ENCODE data around the gene PLXDC1.
"Not testable (repeated sequence)": the region's sequence is repeated elsewhere in the genome, so short reads cannot be mapped to it uniquely, and the experiment has no call there.

Gene PLXDC1

DNA sequence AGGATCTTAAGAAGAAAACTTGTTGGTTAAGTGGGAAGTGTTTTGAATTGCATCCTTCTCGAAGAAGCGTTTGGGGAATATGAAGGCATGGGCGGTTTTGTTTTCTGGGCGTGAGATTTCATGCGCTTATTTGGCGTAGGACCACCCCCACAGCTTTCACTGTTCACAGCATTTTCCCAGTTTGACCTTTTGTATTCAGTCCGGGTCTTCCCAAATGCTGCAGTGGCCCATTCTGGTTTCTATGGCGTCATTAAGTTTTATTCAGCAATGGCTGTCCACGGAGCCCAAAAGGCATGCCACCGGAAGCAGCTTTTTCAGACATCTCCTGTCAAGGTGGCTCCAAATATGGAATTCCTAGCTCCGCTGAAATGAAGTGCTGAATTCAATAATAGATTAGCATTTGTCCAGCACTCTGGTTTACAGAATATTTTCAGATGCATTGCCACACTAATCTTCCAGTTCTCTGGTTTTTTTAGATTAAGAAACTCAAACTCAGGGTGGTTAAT is 93.7 kb downstream of the PLXDC1 start:
- DNase-seq: no peak

DNA sequence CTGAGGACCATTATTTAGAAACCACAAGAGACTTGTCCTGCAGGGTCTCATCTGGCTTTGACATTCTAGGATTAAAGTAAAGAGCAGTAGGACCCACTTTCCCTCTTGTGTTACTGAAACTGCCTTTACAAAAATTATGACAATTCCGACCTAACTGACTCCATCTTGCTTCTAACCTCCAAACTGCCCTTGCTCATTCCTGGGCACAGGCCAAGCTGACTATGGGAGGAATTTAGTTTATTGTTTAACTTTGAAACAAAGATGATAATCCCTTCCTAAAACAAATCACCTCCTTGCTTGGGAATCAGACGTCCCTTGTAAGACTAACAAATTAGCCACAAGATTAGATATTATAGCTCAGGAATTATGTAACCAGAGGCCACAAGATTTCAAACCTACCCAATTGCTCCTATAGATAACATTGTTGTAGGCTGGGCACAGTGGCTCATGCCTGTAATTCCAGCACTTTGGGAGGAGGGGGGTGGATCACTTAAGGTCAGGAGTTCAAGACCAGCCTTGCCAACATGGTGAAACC is 97.3 kb downstream of the PLXDC1 start:
- DNase-seq: no peak

DNA sequence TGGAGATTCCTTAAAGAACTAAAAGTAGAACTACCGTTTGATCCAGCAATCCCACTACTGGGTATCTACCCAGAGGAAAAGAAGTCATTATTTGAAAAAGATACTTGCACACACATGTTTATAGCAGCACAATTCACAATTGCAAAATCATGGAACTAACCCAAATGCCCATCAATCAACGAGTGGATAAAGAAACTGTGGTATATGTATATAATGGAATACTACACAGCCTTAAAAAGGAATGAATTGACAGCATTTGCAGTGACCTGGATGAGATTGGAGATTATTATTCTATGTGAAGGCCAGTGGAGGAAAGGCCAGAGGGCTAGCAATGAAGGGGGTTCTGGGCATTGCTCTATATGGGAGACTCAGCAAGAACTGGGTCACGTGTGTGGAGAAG is 99.0 kb downstream of the PLXDC1 start:
- DNase-seq: not testable (repeated sequence)

DNA sequence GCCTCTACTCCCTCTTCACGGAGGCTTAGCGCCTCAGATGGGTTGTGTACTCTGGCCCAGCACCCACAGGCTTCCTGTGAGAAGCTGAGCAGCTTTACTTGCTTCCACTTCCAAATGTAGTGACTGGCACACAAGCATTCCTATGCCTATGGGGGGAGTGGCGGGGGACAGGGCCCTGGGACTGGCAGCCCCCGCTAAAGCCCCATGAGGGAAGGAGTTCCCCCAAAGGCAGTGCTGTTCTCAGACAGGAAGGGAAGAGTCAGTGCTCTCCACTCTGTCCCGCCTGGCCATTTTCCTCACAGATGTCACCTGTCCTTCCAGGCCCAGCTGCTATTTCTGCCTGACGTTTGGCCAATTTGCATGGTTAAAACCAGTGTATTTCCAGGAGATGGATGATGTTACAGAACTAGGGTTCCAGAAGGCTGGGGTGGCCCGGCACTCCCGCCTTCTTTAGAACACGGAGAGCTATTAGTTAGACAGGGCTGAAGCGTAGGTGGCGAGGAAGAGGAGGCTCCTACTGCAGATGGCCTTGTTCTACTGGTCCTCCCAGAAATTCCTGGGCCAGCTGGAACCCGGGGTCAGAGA is 100.3 kb downstream of the PLXDC1 start:
- no peak for DNase-seq

DNA sequence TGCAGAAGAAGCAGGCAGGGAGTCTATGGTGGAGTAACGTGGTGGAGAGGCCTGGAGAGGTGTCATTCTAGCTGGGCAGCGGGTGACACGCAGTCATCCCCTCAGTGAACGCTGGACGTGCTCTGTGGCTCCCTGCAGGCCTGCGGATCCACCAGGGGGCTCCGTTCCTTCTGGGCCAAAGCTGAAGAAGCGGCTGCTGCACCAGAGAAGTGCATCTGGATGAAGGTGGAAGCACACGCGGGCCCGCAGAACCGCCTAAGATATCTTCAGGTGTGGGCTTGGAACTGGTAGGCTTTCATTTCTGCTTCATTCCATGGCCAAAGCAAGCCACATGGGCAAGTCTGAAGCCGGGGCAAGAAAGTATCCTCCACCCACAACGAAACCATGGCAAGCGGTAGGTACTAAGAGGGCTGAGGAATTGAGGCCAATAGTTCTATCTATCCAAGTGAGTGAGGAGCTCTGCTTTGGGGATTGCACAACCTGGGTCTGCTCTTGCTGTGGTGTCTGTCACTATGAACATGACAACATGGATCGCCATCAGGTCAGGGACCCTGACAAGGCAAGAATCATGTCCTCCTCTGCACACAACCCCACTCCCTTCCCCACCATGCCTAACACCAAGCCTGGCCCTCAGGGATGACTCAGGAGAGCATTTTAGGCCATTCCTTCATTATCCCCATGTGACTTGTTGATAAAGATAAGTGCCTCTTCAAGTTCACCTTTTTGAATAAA is 105.3 kb downstream of the PLXDC1 start:
- no peak for DNase-seq

DNA sequence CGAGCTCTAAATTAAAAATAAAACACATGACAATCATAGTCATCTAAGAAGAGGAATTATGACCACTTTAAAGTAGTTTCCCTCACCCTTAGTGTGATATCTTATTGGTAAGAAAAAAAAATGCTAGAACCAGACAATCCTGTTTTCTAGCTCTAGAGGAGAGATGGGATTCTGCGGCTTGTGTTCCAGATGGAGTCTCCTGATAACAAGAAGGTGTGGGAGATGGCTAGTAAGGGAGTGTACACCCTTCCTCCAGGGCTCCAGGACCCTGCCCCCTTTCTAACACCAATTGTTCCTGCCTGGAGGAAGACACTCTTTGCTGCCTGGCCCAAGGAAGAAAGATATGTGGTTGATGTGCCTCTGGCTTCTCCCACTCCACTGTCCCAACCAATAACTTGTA is 115.4 kb downstream of the PLXDC1 start:
- no peak for DNase-seq

DNA sequence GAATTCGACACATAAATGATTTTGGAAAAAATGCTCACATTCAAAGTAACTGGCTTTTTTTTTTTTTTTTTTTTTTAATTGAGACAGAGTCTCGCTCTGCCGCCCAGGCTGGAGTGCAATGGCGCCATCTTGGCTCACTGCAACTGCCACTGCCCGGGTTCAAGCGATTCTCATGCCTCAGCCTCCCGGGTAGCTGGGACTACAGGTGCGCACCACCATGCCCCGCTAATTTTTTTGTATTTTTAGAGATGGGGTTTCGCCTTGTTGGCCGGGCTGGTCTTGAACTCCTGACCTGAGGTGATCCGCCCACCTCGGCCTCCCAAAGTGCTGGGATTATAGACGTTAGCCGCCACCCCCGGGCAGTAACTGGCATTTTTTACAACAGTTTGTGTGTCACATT is 115.9 kb downstream of the PLXDC1 start:
- DNase-seq: not testable (repeated sequence)

DNA sequence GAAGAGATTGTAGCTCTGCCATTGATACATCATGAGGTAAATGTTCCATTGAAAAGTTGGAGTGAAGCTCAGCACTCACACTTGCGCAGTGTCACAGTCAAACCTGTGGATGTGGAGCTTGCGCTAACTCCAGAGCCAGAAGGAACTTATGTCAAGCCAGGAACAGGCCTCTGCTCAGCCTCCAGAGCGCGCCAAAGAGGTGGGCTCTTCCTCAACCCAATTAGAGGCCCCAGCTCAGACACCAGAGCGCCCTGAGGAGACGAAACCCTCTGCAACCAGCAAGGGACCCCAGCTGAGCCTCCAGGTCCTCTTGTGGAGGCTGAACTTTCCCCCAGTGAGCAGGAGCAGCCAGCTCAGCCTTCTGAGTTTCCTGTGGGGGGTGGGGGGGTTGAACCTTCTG is 122.7 kb downstream of the PLXDC1 start:
- DNase-seq: no peak

DNA sequence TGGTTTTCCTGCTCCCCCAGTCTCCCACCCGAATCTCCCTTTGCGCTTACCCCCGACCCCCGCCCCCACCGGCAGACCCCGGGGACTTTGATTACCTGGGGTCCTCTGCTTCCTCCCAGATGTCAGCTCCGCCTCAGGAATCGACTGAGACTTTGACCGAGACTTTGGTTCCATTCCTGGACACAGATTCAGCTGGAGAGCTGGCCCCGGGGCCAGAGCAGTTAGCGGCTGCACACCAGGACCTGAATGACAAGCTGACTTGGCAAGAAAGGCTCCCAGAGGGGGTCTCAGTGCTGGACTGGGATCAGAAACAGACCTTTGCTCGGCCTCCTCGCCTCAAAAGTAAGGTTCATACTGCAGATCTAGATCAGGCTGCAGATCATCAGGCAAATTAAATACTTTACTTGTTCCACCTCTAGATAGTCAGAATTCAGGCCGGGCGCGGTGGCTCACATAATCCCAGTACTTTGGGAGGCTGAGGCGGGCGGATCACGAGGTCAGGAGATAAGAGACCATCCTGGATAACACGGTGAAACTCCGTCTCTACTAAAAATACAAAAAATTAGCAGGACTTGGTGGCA is 123.9 kb downstream of the PLXDC1 start:
- no peak for DNase-seq

DNA sequence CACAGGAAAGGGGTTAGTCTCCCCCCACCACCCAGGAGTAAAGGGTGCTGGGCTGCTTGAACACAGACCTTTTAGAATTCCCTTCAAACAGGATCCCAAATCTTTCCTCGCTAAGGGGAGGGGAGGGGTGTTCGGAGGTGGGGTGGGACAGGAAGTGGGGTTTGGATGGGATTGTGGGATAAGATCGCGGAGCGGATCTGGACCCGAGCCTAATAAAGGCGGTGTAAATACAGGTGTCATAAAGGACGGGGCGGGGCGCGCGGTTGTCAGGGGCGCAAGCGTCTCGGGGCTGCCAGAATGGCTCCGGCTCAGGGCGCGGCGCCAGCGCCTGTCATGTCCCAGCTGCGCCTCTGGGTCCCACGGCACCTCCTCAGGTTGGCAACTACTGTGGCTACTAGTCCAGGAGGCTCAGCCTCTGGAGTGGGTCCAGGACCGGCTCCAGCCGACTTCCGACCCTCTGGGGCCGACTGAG is 124.4 kb downstream of the PLXDC1 start:
- peak; percentile 25 for DNase-seq

DNA sequence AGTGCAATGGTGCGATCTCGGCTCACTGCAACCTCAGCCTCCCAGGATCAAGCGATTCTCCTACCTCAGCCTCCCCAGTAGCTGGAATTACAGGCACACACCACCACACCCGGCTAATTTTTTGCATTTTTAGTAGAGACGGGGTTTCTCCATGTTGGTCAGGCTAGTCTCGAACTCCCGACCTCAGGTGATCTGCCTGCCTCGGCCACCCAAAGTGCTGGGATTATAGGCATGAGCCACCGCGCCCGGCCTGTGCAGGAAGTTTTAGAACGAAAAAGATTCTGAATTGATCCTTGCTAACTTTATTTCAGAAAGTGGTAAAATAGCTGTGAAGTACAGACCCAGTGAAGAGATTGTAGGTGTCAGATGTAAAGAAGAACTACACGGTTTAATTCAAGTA is 125.1 kb downstream of the PLXDC1 start:
- DNase-seq: not testable (repeated sequence)

DNA sequence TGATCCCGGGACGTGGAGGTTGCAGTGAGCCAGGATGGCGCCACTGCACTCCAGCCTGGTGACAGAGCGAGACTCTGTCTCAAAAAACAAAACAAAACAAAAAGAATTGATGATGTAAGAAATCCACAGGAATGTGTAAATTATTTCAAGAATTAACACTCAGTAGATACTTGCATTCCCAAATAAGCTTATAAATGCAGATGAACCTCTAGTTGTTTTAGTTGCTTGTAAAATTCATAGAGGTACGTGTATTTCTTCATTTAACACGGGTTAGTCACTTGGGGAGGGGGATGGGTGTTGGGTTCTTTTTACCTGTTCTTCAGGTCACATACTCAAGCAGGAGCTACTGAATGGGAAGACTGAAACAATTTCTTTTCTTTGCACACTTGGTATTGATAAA is 128.5 kb downstream of the PLXDC1 start:
- DNase-seq: no peak

DNA sequence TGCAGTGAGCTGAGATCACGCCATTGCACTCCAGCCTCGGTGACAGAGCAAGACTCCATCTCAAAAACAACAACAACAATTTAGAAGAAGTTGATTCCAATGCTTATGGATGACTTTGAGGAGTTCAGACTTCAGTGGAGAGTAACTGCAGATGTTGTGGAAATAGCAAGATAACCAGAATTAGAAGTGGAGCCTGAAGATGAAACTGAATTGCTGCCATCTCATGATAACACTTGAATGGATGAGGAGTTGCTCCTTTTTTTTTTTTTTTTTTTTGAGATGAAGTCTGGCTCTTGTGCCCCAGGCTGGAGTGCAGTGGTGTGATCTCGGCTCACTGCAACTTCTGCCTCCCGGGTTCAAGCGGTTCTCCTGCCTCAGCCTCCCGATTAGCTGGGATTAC is 131.4 kb downstream of the PLXDC1 start:
- DNase-seq: not testable (repeated sequence)

DNA sequence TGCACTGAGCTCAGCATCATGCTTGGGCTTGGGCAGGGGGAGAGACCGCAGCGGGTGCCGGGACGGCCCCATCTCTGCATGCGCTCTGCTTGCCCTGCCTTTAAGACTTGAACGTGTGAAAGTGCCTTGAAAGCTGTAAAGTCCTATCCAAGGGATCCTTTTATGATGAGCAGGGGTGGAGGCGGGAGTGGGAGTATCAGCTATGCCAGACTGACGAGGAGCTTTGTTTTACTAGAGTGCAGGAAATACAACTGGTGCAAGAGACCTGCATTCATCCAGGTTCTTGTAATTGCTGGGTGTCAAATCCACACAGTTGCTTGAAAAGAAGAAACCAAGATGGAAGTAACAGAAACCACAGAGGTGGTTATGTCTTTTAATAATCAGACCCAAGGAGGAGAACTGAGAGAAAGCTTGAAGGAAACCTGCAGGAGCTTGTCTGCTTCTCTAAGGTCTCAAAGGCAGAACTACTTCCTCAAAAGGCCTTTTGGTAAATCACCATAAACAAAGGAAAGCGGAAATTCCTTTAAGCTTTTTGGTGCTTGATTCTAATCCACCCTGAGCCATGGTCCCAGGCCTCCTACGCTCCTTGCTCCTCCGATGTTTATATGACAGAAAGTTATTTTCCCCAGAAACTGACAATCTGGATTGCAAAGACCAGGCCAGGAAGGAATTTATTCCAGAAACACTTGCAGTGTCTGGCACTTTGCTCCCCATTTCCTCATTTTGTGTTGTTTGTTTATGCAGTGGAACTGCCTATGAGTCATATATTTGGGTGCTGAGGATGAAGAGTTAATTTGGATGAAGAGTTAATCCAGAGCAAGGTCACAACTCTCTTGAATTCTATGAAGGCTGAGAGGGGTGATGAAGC is 132.9 kb downstream of the PLXDC1 start:
- no peak for DNase-seq

DNA sequence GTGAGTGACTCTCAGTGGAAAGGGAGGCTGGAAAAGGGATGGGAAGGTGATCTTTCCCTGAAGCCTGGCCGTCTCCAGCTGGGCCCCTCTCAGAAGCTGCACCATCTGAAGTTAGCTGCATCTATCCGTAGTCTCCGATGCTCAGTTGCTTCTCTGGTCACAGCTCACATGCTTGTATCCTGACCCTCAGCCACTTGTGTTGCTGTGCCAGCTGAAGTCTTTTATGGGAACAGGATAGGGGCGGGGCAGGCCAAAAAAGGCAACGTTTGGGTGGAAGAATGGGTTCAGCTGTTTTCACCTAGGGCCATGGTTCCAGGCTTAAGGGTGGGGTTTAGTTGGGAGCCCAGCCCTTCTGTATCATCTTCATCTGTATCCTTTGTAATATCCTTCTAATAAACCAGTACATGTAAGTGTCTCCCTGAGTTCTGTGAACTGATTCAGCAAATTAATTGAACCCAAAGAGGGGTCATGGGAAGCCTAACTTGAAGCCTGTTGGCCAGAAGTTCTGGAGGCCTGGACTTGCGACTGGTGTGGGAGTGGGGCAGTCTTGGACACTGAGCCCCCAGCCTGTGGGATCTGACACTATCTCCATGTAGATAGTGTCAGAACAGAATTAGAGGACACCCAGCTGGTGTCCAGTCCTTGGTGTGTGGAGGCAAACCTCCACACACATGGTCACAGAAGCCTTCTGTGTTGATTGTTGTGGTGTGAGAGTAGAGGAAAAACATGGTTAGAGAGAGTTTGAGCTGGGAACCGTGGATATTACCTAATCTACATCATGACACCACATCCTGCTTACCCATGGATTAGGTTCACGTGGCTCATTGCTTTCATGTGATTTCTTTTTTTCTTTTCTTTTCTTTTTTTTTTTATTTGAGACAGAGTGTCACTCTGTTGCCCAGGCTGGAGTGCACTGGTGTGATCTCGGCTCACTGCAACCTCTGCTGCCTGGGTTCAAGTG is 135.0 kb downstream of the PLXDC1 start:
- DNase-seq: no peak

DNA sequence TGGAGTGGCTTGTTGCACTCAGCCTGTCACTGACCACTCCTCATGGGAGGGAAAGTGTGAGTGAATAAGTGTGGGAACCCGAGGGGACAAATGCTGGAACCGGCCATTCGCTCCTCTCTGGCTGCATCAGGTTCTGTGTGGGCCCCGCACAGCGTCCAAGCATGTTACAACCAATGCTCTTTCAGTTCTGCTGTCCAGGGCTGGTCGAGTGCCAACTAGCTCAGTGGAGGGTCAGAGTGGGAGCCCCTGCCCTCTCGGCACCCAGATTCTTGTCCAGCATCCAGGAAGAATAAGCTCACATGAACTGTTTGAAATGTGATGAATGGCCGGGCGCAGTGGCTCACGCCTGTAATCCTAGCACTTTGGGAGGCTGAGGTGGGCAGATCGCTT is 135.9 kb downstream of the PLXDC1 start:
- no peak for DNase-seq

DNA sequence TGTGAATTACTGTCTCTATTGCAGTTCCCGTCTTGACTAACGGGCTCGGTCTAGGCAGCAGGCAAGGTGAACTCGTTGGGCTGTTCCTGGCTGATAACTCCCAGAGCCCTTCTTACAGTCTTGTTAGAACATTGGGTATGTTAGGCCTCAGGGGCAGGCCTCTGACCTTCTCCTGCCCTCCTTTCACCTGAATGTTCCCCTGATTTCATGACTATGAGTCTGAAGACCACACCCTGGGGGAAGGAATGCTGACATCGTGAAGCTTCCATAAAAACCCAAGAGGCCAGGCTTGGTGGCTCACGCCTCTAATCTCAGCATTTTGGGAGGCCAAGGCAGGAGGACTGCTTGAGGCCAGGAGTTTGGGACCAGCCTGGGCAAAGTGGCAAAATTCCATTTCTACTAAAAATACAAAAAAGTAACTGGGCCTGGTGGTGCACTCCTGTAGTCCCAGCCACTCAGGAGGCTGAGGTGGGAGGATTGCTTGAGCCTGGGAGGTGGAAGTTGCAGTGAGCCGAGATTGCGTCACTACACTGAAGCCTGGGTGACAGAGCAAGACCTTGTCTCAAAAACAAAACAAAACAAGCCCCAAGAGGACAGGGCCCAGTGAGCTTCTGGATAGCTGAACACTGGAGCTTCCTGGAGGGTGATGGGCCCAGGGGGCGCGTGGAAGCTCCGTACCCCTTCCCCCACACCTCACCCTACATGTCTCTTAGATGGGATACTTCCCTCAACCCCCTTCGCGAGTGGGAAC is 136.5 kb downstream of the PLXDC1 start:
- no peak for DNase-seq

DNA sequence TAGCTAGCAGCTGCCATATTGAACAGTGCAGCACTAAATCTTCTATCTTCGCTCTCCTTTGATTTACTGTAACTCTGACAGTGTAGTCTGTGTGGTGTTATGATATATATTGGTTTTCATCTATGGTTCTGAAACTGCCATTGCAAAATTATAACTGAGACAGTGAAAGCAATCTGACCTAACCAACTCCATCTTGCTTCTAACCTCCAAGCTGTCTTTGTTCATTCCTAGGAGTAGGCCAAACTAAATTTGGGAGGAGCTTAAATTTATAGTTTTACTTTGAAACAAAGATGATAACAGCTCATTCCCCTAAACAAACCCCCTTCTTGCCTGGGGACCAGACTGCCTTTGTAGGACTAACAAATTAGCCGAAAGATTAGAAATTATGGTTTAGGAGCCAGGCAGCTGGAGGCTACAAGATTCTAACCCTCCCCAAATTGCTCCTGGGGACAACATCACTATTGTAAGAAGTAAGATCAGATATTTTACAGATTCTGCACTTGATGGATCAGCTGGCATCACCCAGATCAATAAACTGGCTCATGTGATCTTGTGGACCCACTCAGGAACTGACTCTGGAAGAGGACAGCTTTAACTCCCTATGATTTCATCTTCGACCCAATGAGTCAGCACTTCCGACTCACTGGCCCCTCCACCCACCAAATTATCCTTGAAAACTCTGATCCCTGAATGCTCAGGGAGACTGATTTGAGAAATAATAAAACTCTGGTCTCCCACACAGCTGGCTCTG is 137.2 kb downstream of the PLXDC1 start:
- DNase-seq: no peak

All from NCI-H510A (cell line).